Amniotic epithelial cell (primary cell): ENCODE results near the gene NCR3LG1.
A peak's percentile ranks its signal among the peaks of the same experiment; 100 is the strongest.

Experiments
- DNase-seq: peaks from one replicate; pipeline ENCODE4 v3.0.0-alpha.2; 2010; ENCODE audit warnings: low read depth

The NCR3LG1 gene, protein sequence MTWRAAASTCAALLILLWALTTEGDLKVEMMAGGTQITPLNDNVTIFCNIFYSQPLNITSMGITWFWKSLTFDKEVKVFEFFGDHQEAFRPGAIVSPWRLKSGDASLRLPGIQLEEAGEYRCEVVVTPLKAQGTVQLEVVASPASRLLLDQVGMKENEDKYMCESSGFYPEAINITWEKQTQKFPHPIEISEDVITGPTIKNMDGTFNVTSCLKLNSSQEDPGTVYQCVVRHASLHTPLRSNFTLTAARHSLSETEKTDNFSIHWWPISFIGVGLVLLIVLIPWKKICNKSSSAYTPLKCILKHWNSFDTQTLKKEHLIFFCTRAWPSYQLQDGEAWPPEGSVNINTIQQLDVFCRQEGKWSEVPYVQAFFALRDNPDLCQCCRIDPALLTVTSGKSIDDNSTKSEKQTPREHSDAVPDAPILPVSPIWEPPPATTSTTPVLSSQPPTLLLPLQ

DNA sequence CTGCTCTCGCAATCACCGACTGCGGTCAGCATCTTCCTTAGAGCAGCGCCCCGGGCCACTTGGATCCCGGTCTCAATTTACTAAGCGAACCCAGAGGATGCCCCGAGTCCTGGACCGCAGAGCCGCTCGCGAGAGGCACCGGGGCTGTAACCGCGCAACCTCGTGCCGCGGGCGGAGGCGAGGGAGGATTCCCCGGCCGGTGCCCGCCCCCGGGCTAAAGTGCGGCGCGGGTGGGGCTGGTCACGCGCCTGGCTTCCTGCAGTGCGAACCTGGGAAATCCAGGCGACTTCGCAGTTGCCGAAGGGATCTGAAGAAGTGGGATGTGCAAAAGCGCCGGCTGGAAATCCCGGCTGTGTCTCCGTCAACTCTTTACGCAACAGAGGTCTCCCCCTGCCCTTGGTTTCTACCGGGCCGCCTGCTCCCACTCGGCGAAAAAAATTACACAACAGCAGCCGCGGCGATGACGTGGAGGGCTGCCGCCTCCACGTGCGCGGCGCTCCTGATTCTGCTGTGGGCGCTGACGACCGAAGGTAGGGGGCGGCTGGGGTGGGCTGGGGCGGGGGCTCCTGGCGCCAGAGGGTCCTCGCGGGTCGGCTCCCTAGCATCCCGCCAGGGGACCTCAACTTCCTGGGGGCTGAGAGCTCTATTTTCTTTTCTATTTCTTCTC, at the start of gene NCR3LG1:
TSS of gene NCR3LG1 (plus strand) at position 291 of the 667 bp plus-strand sequence. CDS start at position 461, 170 bp downstream.
- DNase-seq: peak; percentile 85

DNA sequence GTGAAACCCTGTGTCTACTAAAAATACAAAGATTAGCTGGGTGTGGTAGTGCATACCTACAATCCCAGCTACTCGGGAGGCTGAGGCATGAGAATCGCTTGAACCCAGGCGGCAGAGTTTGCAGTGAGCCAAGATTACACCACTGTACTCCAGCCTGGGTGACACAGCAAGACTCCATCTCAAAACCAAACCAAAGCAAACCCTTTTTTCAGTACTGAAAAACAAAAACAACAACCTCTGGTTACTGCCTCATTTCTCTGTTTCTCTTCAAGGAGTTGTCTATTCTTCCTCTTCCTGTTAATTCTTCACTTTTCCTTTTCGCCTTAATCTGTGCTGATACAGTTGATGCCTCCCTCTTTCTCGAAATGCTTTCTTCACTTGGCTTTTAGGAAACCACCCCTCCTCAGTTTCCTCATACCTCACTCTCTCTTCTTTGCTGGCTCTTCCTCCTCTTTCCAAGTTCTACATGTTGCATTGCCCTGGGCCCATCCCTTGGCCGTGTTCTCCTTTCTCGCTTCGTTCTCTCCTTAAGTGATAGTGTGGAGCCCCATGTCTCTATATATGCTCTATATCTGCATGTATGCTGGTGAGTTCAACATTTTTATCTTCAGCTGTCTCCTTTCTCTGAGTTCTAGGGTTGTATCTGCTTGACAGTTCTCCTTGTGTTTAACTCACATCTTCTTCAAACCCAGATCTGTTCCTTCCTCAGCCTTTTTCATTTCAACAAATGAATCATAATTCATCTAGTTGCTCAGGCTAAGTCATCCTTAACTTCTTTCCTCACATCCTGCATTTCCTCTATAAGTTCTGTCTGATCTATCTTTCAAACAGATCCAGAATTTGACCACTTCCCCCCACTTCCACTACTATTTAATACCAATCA, 38.0 kb upstream of the NCR3LG1 start:
- DNase-seq: no peak

DNA sequence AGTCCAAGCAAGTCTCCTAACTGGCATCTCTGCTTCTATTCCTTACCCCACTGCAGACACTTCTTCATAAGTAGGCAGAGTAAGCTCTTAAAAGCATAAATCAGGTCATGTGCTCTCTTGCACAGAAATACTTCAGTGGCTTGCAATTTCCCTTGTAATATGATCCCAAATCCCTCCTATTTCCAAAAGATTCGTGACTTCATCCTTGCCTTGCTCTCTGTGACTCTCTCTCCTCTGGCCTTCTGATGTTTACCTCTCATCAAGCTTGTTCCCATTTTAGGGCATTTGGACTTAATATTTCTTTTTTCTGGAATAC, 37.4 kb upstream of the NCR3LG1 start:
- DNase-seq: peak; percentile 91

DNA sequence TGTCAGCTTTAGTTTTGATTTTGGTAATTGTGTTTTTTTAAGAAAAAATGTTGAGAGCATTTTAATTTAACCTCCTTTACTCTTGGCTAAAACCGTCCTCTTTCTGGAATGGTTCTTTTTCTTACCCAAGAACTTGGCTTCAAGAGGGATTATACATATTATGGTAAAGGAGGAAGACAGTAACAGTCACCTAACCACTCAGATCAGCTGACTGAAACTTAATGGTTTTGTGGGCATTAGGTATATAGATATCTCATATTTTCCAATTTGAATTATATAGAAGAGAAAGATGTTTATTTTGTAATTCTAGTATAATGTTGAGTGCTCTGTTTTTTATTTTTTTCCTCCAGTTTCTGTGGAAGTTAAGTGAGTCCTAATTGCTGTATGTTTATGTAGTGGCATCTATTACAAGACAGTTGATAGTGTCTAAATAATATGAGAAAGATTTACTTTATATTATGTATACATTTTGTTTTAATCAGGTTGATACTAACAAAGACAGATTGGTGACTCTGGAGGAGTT, 36.6 kb upstream of the NCR3LG1 start:
- no peak for DNase-seq

DNA sequence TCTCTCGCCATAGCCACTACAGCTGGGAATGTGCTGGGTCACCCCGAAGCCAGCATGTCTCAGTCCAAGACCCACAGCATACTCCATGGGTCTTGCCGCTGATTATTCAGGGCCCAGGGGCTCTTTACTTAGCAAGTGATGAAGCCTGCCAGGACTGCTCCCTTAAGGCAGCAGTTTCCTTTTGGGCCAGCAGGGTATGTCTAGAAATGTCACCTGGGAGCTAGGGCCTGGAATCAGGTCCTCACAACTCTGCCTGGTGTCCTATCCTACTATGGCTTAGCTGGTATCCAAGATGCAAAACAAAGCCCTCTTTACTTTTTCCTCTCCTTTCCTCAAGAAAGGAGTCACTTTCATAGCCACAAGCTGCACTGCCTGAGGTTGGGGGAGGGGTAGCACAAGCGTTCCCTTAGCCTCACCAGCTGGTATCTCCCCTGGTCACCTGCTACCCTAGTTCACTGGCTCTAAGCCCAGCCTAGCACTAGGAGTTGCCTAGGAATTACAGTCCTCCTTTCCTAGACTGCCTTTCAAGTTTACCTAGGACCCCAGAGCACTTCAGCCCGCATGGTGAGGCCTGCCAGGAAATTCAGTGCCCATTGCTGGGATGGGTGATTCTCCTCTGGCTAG, 22.6 kb upstream of the NCR3LG1 start:
- no peak for DNase-seq

DNA sequence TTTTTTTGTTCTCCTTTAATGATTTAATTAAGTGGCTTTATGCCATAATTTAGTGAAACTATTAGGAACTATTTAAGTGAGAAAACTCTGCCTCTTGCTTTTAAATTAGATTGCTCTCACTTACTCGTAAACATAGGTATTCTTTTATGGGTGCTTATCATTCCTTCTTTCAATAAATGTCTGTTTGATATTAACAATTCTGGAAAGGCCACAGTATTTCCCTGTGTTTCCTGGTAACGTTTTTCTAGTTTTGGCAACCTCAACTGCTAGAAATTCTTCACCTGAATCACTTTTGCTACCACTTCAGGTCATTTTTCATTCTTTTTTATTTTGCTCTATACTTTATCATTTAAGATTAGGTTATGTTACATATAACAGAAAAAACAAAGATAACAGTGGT, 19.9 kb upstream of the NCR3LG1 start:
- no peak for DNase-seq

DNA sequence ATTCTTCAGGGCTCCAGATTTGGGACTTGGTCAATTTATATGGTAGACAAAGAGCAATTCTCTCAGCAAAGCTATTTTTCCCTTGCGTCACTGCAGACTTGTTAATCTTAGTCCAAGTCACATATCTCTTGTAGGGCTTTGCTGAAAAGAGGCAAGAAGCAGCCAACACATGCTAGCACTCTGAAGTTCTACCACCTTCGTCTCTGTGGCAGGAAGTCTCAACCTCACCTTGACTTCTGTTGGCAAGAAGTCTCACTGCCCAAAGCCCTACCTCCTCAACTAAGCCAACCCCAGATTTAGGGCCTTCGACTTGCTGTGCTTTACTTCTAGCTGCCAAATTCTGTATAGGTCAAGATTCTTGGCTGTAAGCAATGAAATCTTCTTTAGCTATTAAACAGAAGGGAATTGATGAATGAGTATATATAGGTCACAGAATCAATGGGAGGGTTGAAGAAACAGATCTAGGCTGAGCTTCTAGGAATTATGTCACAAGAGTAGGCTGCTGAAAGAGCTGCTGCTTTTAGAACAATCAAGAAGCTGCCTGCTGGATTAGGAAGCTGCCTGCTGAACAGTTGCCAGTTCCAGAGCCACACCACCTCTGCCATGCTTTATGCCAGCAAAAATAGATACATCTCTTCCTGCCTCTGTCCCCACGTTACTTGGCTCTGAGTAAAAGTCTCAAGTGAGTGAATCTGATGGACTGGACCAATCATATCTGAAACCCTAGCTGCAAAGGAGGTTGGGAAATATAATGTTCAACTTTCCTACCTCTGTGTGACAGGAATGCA, 17.6 kb upstream of the NCR3LG1 start:
- DNase-seq: no peak

DNA sequence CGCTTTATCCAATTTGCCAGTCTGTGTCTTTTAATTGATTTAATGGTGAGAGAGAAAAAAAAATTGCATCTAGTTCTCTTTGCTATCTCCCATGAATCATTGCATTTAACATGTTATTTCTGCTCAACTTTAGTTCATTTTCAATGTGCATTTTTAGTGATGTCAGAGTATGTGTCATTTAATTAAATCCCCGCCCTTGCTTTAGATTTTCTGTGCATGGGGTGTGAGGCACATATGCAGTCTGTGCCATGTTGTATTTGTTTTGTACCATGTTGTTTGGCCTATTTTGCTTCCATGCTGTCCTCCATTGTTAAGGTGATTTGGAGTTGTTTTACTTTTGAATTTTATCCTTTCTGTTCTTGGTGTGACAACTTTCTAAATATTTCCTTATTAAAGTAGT, 8.3 kb upstream of the NCR3LG1 start:
- no peak for DNase-seq

DNA sequence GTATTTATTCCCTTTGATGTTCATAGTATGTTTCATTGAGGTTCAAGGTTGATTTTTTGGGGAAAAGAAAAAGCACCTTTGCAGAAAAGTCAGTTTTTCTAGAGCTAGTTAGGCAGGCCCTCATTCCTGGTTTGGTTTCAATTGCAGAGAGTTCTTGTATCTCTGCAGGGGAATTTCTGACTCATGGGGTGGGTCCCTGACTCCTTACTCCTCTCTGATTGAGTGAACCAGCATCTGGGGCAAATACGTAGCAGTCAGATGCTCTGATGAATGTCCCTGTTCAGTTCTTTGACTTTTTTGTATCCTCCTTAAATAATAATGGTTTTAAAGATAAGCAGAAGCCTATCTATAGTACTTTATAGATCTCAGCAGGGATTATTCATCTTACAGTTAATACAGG, 7.7 kb upstream of the NCR3LG1 start:
- peak; percentile 83 for DNase-seq

DNA sequence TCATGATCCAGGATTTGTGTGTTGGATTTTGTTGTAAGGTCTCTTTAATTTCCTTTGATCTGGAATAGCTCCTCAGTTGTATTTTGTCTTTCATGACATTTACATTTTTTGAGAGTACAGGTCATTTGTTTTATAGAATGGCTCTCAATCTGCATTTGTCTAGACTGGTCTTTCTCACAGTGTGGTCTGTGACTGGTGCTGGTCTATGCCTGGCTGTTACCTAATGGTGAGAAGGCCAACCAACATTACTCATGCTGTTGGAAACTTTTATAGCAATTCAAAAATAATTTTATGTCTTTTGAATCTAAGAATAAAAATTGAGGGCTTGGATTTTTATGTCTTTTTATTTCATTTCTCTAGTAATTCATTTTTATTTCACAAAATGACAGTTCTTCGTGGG, 3.9 kb upstream of the NCR3LG1 start:
- no peak for DNase-seq

DNA sequence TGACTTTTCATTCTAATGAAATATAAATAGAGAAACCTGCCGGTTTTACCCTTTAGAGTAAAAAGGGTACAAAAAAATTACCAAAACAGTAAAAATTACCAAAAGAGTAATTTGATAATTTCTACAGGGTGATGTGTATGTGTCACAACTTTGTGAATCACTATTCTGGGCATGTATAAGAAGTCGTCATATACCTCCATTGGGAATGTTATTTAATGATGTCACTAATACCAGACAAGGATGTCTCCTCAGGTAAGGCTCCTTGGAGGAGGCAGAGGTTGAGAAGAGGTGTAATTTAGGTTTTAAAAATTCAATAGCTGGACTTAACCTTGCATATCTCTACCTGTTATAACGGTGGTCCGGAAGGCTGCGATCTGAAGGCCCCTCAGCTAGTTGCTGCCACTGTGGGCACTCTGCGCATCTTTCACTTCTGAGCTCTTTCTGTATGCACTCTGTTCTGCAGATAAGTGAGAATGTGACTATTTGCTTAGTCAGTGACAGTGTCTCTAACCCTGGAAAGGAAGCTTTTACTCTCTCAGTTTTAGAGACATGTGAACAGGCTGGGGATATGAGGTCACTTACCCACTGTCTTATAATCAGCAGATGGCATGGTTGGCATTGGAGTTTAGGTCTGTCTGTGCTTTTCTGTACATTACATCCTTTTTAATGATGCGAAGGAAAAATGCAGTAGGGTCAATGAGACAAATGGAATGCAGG, 987 bp upstream of the NCR3LG1 start:
- no peak for DNase-seq

DNA sequence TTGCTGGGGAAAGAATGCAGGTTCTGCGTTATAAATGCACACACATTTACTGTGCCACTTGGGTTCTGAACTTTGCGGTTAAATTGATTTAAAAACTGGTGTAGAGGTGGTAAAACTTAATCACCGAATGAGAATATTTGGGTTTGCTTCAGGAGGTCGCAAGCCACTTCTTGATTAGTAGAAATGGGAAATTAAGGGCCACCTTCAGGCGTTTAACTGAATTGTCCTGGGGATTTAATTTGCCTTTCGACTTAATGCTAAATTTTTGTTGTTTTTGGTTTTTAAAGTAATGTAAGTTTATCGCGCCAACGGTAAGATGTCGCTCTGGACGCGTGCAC, 459 bp upstream of the NCR3LG1 start:
- no peak for DNase-seq

DNA sequence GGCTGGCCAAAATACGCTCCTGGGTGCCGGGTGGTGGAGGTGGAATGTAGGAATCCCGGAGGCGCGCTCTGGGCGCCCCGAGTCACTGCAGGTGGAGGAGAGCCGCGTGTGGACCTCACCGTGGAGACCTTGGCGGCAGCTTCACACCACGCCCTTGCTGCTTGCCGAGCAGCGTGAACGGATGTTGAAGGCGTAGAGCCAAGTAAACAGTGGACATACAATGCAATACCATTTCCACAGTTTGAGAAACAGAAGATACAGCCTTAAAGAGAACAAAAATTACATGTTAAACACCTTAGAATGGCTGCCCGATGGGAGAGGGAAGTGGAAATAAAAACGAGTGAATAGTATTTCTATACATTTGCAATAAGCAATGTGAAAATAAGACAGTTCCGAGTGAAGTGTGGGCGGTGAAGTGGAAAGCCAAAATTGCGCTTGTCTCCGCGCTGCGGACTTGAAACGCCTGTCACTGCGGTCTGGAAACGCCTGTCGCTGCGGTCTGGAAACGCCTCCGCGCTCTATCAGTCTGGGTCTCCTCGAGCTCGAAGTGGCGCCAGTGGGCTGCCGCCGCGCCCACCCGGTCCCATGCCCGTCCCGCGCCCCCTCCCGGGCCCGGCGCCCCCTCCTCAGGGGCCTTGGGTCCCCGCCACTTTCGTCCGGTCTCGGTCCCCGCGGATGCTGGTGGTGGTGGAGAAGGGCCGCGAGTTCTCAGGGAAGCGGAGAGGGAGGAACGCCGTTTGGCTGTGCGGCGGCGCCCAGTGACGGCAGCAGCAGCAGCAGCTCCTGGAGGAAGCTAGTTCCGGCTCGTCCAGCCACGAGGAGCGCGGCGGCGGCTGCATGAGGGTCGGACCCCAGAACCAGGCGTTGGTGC, 1.6 kb downstream of the NCR3LG1 start:
- DNase-seq: peak; percentile 71

DNA sequence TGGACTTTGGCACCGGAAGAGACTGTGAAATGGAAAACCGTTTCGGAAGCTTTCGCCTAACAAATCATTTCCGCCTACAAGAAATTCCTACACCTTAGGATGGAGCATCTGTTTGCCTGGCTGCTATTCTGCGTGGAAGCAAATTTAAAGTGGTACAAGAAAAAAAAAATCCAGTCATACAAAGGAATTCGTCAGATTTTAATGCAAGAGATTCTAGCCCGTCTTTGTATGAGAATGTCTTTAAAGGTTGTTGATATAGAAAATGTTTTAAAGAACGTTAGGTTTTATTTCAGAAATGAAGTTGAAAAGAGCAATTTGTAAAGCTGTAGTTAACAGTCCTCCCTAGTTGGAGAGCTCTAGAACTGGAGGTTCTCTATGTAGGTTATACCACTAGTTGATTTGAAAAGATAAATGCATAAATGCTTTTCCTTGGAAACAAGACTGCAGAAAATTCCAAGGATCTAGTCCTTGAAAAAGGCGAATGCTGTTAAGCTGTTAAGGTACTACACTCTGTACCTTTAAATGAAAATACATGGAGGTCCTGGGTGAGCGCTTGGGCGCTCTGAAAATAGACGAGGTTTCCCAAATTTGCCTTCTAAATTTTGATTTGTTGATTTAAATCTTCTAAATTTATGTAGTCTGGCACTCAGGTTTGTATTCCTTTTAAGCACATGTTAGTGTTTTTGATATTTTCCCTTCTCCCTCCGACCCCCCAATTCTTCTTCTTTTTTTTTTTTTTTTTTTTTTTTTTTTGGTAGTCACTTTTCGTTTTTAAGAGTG, 2.4 kb downstream of the NCR3LG1 start:
- no peak for DNase-seq

DNA sequence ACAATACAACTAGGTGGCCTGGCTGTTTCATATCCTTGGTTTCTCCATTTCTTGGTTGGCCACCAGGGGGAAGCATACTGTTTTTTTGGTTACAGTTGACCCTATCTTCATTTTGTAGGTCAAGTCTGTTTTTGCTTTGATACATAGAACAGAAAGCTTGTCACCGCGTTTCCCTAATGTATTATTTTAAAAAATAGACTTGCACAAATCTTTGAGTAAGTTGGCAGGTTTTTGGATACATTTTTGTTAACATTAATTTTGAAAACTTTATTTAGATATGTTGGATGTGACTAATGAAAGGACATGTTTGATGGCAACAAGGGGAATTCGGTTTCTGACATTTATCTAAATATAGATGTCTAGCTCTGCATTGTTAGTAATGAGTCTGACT, 3.0 kb downstream of the NCR3LG1 start:
- DNase-seq: peak; percentile 70

DNA sequence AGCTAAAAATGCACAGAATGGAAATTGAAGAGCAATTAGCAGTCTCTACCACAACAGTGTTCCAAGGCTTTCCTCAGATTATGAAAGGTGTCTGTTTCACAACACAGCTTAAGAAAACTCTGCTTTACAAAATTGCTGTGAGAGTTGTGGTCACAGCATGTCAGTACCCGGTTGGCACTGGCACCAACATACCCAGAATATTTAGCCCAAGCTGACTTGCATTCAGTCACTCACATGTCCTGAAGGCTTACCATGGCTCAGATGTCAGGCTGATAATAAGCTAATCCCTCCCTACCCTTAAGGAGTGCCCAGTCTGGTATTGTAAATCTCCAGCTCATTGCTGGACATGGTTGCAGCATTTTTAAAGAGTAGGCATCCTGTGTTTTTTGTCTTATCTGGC, 14.9 kb downstream of the NCR3LG1 start:
- peak; percentile 58 for DNase-seq

DNA sequence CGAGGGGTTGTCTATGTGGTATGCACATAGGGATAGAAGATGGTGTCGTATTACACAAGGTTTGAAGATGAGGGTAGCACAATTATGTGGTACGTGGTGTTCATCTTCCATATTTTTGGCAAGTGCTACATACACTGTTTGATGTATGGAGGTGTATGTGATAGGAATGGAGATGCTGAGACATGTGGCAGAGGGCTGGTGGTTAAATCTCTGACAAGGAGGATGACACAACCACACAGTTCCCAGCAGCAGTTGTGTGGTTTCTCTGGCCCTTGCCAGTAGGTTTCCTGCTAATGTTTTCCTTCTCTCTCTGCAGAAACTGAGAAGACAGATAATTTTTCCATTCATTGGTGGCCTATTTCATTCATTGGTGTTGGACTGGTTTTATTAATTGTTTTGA, 17.0 kb downstream of the NCR3LG1 start:
- no peak for DNase-seq

DNA sequence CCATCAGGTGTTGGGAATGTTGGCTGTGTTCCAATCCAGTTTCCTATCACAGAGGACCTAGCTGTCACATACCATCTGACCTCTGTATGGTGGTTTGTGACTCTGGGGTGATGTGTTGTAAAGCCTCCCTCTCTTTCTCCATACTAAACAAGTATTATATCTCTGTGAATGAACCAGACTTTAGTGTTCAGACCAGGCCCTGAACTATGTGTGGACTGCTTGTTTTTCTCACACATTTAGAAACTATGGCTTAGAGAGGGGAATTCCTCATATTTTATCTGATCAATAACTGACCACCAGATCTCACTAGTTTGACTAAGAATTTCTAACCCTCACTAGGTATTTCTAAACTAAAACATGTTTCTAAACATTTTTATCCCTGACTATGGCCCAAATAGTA, 17.5 kb downstream of the NCR3LG1 start:
- no peak for DNase-seq

DNA sequence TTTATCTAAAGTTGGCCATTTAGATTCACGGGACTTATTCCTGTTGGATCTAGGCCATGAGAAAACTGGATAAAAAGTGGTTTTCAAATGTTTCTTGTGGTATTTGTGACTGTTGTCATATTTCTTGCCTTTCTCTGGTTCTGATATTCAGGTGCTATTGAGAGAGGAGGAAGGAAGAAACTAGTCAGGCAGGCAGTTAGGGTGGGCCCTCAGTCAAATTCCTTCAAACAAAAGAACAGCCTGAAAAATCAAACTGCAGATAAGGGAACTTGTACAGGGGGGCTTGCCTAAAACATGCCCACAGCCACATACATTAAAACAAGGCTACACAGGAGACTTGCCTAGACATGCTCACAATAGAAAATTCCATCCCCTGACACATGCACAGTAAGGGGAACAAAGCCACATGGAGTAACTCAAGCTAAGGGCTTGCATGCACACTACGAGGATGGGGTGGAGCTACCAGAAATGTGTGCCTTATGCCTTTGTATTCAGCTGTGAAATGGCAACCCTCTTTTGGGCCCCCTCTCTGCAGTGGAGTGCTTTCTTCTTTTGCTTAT, 18.2 kb downstream of the NCR3LG1 start:
- DNase-seq: no peak
